GM19099 (cell line): ENCODE measurements around the gene SAA2.

ENCODE experiments used
- POLR2A ChIP-seq: IDR thresholded peaks from 3 replicates; pipeline ENCODE4 v1.6.1; 2011; ENCODE audit warnings: low read depth; ENCODE audit not compliant: insufficient read length; ENCODE audit errors: extremely low read depth

The SAA2 gene

DNA sequence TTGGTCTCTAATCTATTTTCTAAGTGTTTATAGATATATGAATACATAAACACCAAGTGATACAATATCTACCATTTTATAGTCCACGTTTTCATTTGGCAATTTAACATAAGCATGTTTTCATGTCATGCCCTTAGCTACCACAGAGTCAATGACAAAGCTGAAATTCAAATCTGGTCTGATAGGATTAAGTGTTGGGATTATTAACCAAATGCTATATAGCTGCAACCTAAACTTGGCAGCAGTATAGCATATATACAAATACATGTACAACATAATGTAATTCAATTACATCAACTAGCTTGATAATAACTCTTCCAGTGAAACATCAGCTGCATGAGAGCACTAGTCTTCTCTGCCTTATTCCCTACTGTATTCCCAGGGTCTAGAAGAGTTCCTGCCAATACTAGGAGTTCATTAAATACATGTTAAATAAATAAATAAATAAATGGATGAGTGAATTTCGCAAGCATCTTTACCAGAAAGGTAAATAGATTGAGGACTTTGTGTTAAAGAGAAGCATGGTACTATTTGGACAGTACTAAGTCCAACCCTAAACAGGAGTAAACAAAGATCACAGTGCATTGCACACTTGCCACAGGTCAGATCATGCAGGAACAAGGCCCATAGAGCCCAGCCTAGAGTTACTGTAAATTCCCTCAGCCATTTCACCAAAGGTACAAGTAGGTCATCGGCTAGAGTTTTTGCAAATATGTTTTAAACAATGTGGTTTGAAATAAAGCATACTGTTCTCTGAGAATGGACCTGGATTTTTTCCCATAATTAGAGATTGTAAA is 24.7 kb downstream of the SAA2 start:
- TF ChIP-seq POLR2A, result no peak

DNA sequence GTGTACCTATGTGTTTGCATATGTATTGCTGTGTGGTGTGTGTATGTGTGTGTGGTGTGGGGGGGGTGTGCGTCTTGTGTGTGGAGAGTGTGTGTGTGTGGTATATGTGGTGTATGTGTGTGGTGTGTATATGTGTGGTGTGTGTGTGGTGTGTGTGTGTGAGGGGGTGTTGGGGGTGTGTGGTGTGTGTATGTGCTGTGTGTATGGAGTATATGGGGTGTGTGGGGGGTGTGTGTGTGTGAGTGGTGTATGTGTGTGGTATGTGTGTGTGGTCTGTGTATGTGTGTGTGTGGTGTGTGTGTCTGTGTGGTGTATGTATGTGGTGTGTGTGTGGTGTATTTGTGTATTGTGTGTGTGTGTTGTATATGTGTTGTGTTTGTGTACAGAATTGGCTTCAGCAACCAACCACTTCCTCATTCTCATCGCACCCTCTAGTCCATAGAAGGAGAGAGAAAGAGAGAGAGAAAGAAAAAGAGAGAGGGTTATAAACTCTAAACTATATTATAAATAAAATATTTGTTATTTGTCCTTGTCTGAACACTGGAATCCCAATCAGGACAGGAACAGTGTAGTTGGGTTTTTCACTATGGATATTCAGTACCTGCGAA is 25.6 kb downstream of the SAA2 start:
- no peak for TF ChIP-seq POLR2A

DNA sequence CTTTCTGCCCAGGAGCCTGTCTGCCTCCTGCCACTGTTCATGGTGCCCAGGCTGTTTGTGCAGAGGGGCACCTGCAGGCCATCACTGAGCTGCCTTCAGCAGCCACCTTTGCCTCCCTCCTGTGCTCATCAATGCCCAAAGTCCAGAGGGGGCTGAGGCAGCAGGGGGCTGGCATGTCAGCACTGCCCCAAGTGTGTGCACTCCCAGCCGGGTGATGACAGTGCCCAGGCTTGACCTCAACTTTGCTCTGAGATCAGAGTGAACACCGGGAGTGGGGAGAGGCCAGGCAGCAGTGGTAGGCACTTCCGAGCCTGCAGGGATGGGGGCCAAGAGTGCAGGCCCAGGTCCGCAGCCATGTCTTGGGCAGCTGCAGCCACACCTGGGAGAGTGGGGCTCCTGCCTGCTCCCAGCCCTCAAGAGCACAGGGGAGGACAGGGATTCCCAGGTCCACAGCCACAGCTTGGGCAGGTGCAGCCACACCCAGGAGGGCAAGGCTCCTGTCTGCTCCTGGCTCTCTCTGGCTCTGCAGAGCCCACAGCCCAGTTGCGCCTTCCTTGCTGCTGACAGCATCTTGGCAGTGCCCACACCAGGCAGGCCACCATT is 27.1 kb downstream of the SAA2 start:
- no peak for TF ChIP-seq POLR2A

DNA sequence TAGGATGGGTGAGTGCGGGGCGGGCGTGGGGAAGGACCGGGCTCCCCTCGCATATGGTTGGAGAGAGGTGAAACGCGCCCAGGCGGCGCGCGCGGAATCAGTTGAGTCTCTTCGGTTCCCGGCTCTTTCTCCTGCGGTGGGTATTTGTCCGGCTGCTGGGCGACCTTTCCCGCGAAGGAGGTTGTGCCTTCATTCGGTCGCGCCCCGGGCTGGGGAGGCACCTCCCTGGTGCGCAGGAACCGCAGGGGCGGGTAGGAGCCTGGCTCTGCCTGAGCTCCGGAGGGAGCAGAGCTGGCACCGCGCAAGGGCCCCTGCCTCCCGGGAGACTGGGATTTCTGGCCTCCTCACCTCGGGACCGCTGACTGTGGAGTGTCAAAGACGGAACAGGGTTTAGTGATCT is 39.4 kb downstream of the SAA2 start:
- no peak for TF ChIP-seq POLR2A

DNA sequence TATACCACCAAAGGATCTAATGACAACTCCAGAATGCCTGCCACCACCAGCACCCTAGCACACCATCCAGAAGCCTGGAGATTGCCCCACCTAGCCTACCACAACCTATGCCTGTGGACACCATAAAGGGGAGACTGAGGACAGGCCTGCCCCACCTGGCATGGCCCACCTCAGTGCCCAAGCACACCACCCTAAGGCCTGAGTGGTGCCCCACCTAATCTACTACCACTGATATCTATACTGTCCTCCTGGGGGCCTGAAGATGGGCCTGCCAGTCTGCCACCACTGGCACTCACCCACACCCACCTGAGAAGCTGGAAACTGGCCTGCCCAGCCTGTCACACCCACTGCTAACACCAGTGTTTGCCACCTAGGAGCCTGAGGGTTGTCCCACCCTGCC is 43.7 kb downstream of the SAA2 start:
- TF ChIP-seq POLR2A, result no peak

DNA sequence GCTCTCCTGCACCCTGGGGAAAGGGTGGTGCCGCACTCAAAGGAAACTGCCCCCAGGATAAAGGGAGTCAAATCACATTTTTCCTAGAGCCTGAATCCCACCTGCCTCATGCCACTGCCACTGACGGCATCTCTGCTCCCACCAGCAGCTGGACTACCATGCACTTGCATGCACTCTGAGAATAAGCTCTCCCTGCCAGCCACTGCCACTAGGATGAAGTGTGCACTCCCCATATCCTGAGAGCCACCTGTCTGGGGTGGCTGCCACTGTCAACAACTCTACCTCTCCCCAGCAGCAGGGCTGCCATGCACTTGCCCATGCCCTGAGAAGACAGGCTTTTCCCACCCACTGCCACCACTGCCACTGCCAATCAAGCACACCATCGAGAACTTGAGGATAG is 44.2 kb downstream of the SAA2 start:
- no peak for TF ChIP-seq POLR2A

DNA sequence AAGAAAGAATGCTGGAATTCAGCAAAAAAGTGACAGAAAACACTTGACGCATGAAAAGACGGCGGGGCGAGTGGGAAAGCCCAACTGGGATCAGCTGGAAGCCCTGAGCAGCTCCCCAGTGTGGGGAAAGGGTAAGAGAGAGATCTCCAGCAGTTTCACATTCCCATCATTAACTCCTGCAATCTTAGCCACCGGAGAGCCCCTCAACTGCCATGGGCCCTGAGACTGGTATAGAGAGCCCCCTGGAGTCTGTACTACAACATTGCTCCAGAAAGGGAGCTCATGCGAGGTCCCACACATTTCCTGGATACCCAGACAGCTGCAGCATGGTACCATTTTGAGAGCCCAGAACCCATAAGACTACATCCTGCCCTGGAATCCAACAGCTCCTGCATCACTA is 44.7 kb downstream of the SAA2 start:
- TF ChIP-seq POLR2A, result no peak

DNA sequence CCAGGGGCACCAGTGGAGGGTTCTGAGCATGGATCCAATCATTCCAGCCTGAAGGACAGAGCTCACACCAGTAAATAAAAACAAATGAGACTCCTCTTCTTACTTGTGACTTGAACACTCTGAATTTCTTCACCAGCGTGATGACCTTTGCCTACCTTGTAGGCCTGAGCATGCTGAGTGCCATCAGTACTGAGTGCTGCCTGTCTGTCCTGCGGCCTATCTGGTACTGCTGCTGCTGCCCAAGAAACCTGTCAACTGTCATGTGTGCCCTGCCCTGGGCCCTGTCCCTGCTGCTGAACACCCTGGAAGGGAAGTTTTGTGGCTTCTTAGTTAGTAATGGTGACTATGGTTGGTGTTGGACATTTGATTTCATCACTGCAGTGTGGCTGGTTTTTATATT is 51.9 kb downstream of the SAA2 start:
- no peak for TF ChIP-seq POLR2A
